HPDE6-E6E7 (cell line): Measurements from ENCODE around the gene EPHB6.
A peak's percentile ranks its signal among the peaks of the same experiment; 100 is the strongest.

Experiments
- DNase-seq: peaks from one replicate; pipeline ENCODE4 v3.0.0; 2011; ENCODE audit warnings: missing footprints; ENCODE audit errors: extremely low spot score

EPHB6 gene

GRCh38 chr7:142833174-142834048 lies 21.5 kb upstream of the EPHB6 start:
- DNase-seq = no peak

- DNase-seq = no peak
Observed at GRCh38 chr7:142835487-142835886, 19.4 kb upstream of the EPHB6 start.

GRCh38 chr7:142836426-142836825 lies 18.4 kb upstream of the EPHB6 start:
- no peak for DNase-seq

DNA sequence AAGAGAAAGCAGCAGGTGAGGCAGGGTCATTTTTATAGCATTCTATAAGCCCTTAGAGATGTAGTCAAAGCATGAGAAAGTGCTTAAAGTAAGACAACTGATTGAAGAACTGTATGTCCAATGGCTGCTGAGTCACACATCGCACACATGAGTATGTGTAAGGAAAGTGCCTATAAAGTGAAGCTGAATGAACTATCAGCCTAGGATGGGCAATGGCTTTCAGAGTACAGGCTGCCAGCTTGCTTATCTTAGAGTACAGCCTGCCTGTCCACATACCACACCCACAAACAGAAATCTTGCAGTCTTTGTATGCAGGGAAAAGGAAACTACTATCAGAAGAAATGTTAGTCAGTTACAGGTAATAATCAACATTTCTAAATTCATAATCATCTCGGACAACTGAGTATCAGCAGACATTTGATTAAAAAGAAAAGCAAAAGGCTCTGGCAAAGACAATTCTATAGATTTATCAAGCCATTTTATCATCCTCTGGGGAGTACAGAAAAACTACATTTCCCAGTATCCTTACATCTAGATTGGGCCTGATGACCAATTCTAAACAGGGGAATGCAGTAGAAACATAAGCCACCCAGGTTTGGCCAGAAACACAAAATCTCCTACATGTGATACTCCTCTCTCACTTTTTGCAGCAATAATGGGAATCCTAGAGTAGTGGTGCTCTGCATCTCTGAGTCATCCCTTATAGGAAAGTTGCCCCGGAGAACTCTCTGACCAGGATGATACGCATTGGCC lies 16.2 kb upstream of the EPHB6 start:
- no peak for DNase-seq

DNA sequence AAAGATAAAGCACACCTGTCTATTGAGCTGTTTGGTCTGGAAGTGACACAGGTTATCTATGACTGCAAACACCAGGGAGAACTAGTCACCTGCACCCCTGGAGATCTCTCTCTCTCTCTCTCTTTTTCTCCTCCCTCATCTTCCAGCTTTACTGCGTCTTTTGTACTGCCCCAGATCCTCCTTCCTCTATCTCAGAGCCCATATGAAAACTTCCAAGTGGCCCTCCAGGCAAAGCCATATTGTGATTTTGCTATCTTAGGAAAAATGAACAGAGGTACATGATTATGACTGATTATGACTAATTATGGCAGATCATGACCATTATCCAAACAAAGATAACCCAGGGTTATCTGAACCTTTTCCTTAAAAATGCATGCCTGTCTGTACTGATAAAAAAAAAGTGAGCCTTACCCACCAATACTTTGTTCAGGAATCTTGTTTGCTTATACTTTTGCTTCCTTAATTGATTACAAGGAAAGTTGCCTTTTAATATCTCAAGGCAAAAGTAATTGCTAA lies 12.6 kb upstream of the EPHB6 start:
- no peak for DNase-seq

- DNase-seq = no peak
Observed at GRCh38 chr7:142847353-142847752, 7.5 kb upstream of the EPHB6 start.

GRCh38 chr7:142851269-142851668 lies 3.6 kb upstream of the EPHB6 start:
- DNase-seq = no peak

DNA sequence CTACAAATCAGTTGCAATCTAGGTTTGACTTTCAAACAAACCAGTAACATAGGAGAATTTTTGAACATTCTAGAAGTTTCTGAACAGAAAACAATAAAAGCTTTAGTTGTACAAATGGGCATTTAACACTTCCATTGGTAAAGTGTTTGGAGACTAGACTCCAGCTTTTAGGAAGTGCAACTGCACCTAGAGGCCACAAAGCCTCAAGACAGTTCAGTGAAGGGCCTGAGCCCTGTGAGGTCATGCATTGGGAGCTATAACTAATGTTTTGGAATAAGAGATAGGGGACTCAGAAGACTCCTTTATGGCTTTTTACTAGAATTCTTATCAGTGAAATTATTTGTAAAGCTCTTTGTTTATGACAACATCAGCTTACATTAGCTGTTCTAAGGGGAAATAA lies 3.0 kb upstream of the EPHB6 start:
- DNase-seq = no peak

DNA sequence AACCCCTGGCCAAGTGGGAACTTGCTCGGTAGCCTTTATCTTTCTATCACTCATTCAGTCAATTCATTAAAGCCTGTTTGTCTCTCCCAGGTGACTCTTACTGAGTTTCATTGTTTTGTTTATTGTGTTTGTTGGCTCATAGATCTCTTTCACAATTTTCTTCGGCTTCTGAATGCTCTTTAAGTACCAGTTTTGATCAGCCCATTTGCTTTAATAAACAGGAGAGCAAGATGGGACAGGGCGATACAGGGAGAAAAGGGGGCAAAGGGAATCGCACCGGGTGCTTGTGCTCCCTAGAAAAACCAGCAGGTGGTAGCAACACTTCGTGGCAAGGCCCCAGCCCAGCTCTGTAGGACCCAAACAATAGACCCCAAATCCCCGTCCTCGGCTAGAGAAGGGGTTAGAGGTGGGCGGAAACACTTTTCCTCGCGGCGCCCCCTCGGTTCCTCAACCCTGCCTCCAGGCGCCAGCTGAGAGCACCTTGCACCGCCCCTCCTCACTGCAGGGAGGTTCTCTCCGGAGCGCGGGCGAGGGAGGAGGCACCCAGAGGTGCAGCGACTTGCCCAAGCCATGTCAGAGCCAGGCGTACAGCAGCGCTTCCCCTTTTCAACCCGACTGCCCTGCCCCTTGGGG lies 1.0 kb upstream of the EPHB6 start:
- peak; percentile 59 for DNase-seq

DNA sequence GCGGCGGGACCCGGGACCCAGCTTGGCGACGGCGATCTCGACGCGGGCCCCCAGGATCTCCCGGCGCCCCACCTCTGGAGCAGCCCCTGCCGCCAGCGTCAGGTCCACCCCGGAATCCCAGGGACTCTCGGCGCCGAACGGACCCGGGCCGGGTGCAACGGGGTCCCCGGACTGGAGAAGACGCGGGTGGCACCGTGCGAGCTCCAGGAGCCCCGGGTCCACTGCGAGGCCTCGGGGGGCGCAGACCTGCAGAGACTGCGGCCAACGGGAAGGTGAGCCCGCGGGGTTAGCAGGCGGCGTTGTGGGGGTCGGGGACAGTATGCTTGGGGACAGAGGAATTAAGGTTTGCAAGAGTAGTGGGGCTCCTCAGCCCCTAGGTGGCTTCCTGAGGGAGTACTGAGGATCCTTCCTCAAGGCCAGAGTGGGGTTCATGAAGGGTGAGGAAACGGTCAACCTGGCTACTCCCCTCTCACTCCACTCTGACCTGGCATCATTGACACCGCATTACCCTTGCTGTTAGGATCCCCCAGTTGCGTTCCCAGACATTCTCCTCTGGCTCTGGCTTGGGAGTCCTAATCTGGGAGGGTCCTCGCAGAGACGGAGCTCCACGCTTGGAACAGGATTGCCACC lies 353 bp downstream of the EPHB6 start:
- no peak for DNase-seq

- DNase-seq = no peak
Observed at GRCh38 chr7:142855756-142856564, 1.1 kb downstream of the EPHB6 start.

- DNase-seq = no peak
Observed at GRCh38 chr7:142856565-142857245, 1.8 kb downstream of the EPHB6 start.

DNA sequence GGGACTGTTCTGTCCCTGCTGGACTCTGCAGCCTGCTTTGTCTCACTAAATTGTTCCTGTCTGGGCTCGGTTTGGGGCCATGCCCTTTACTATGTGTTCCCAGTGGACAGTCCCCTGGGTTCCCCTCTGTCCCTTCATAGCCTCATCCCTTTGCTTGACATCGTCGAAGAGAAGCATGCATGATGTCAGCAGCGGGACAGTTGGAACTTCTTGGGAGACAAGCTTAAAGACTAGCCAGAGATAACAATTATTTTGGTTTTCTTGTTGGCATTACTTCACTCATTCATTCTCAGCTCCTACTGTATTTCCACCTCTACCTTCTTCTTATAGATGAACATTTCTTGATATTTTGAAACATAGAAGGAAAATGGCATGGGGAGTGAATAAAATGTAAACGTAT lies 2.7 kb downstream of the EPHB6 start:
- DNase-seq = no peak

GRCh38 chr7:142859411-142859810 lies 4.5 kb downstream of the EPHB6 start:
- DNase-seq = no peak

DNA sequence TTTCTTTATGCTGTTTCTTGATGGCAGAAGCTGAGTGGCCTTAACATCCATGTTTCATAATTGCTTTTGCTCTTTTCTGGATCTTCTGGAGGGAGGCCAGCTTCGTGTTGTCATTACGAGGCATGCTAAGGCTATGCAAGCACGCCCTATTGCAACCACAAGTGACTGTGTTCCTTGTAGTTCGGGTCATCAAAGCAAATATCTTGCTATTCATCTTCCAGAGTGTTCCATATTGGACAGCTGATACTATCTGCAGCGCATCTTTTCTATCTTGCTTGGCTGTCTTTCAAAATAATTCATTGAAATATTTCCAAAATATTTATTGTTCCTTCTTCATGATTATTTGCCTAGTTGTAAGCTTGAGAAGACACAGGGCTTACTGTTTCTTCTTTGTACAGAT lies 5.0 kb downstream of the EPHB6 start:
- DNase-seq = no peak

GRCh38 chr7:142860968-142861367 lies 6.1 kb downstream of the EPHB6 start:
- no peak for DNase-seq

- DNase-seq = no peak
Observed at GRCh38 chr7:142862351-142862750, 7.5 kb downstream of the EPHB6 start.

DNA sequence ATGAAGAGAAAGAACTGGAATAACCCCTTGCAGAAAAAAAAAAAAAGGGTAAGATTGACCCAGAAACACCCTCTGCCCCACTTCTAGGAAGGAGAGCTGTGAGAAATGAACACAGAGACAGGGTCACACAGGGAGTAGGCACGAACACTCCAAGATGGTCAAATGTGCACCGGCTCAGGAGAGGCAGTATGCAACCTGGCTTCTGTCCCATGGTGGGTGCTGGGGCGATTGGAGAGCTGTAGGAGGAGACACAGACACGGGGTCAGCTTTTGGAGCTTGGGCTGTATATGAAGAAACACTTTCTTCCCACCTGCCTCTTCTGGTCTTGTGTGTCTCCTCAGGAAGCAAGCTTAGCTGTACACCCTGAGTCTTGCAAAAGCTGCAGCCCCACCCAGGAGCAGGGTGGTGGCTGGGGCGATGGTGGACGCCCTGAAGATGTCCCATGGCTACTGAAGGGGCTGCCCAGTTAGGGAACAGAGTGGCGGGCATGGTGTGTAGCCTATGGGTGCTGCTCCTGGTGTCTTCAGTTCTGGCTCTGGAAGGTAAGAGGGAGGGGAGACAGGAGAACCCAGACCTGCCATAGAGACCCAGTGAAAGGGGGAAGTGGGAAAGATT lies 8.0 kb downstream of the EPHB6 start:
- DNase-seq = no peak

GRCh38 chr7:142863891-142864685 lies 9.2 kb downstream of the EPHB6 start:
- DNase-seq = no peak
